IPS-20b (cell line): ENCODE results near the gene CHD5.

Experiments
- H3K27ac ChIP-seq: one replicate; pipeline ENCODE4 v1.5.1; 2013; ENCODE audit warnings: low read length
- H3K27me3 ChIP-seq: 2 replicates; pipeline ENCODE4 v1.6.1; 2013; ENCODE audit warnings: mild to moderate bottlenecking, low read length, inconsistent platforms; ENCODE audit not compliant: insufficient read depth
- H3K36me3 ChIP-seq: 2 replicates; pipeline ENCODE4 v1.6.1; 2013; ENCODE audit warnings: low read depth, mild to moderate bottlenecking, inconsistent platforms, low read length, moderate library complexity; ENCODE audit not compliant: insufficient read depth
- H3K4me1 ChIP-seq: 2 replicates; pipeline ENCODE4 v1.6.1; 2013; ENCODE audit warnings: mild to moderate bottlenecking, control low read depth, inconsistent platforms, low read length, moderate library complexity; ENCODE audit not compliant: insufficient read depth
- H3K4me3 ChIP-seq: 2 replicates; pipeline ENCODE4 v1.5.1; 2013; ENCODE audit warnings: mild to moderate bottlenecking, low read length, inconsistent platforms
- H3K9ac ChIP-seq: 2 replicates; pipeline ENCODE4 v1.6.1; 2013; ENCODE audit warnings: low read depth, mild to moderate bottlenecking, inconsistent platforms, low read length, moderate library complexity
- H3K9me3 ChIP-seq: 2 replicates; pipeline ENCODE4 v1.6.1; 2013; ENCODE audit warnings: mild to moderate bottlenecking, low read depth, low read length, inconsistent platforms; ENCODE audit not compliant: insufficient read depth

Gene CHD5

GRCh38 chr1:6116137-6116536 lies 64.0 kb downstream of the CHD5 start:
- Histone ChIP-seq H3K27ac (no peak overlapping the region), H3K27me3 (no peaks in the 10 kb centered on the region), H3K4me1 (no peaks in the 10 kb centered on the region), H3K36me3 (no peaks in the 10 kb centered on the region), H3K9me3 (no peaks in the 10 kb centered on the region), H3K9ac (no peak overlapping the region), H3K4me3 (no peak overlapping the region)

- no peak overlapping the region for H3K4me3 ChIP-seq
- no peak overlapping the region for H3K27ac ChIP-seq
- H3K9ac ChIP-seq = no peak overlapping the region
- H3K36me3 ChIP-seq = no peaks in the 10 kb centered on the region
- no peaks in the 10 kb centered on the region; the same call in 1 of the 2 replicates for H3K4me1 ChIP-seq
- H3K27me3 ChIP-seq = peaks cover 5% of the 10 kb centered on the region
- no peaks in the 10 kb centered on the region for H3K9me3 ChIP-seq
Observed at GRCh38 chr1:6113745-6114144, 66.4 kb downstream of the CHD5 start.

DNA sequence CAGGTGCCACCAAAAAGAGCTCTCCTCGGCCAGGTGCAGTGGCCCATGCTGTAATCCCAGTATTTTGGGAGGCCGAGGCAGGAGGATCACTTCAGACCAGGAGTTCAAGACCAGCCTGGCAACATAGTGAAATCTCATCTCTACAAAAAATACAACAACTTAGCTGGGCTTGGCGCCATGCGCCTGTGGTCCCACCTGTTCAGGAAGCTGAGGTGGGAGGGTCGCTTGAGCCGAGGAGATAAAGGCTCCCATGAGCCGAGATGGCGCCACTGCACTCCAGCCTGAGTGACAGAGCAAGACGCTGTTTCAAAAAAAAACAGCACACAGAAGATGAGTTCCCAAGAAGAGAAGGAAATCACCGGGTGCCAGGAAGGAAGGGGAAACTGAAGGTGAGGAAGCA lies 67.0 kb downstream of the CHD5 start:
- Histone ChIP-seq H3K27me3 (peaks cover 5% of the 10 kb centered on the region), H3K9me3 (no peaks in the 10 kb centered on the region), H3K4me3 (no peak overlapping the region), H3K9ac (no peak overlapping the region), H3K4me1 (no peaks in the 10 kb centered on the region; the same call in 1 of the 2 replicates), H3K27ac (no peak overlapping the region), H3K36me3 (no peaks in the 10 kb centered on the region)

- Histone ChIP-seq H3K9me3 (no peaks in the 10 kb centered on the region), H3K9ac (no peak overlapping the region), H3K27ac (no peak overlapping the region), H3K4me1 (no peaks in the 10 kb centered on the region; the same call in 1 of the 2 replicates), H3K36me3 (no peaks in the 10 kb centered on the region), H3K27me3 (peaks cover 5% of the 10 kb centered on the region), H3K4me3 (no peak overlapping the region)
Observed at GRCh38 chr1:6112690-6113005, 67.5 kb downstream of the CHD5 start.

- H3K4me3 ChIP-seq = no peak overlapping the region
- no peaks in the 10 kb centered on the region for H3K9me3 ChIP-seq
- H3K4me1 ChIP-seq = no peaks in the 10 kb centered on the region; the same call in 1 of the 2 replicates
- no peaks in the 10 kb centered on the region for H3K36me3 ChIP-seq
- no peak overlapping the region for H3K9ac ChIP-seq
- H3K27me3 ChIP-seq = peaks cover 5% of the 10 kb centered on the region
- no peak overlapping the region for H3K27ac ChIP-seq
Observed at GRCh38 chr1:6111991-6112689, 68.0 kb downstream of the CHD5 start.

GRCh38 chr1:6111571-6111970 lies 68.5 kb downstream of the CHD5 start:
- H3K27me3 ChIP-seq = peaks cover 5% of the 10 kb centered on the region
- H3K27ac ChIP-seq = no peak overlapping the region
- H3K9me3 ChIP-seq = no peaks in the 10 kb centered on the region

DNA sequence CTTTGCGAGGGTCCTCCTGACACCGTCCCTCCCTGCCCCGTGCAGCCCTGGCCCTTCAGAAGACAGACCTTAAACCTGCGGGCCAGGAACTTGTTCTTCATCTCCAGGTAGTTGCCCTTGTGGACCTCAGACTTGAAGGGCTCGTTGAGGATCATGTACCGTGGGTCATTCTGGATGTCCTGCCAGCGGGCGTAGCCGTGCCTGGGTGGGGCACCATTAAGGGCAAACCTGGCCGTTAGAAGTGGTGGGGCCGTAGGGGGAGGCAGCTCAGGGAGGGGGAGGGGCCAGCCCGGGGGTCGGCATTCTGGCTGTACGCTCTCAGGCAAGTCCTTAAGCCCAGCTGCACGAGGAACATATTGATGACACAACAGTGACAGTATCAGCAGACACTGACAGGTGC lies 69.8 kb downstream of the CHD5 start:
- Histone ChIP-seq H3K4me1 (no peaks in the 10 kb centered on the region; the same call in 1 of the 2 replicates), H3K27me3 (peaks cover 5% of the 10 kb centered on the region), H3K9ac (no peak overlapping the region), H3K4me3 (no peak overlapping the region), H3K9me3 (no peaks in the 10 kb centered on the region), H3K27ac (no peak overlapping the region), H3K36me3 (no peaks in the 10 kb centered on the region)

More at GRCh38 chr1:6111571-6111970, 68.5 kb downstream of the CHD5 start:
- H3K9ac ChIP-seq = no peak overlapping the region
- H3K36me3 ChIP-seq = no peaks in the 10 kb centered on the region
- H3K4me3 ChIP-seq = no peak overlapping the region
- no peaks in the 10 kb centered on the region; the same call in 1 of the 2 replicates for H3K4me1 ChIP-seq

GRCh38 chr1:6109688-6110087 lies 70.4 kb downstream of the CHD5 start:
- H3K4me3 ChIP-seq = no peak overlapping the region
- H3K27me3 ChIP-seq = peaks cover 5% of the 10 kb centered on the region
- H3K36me3 ChIP-seq = no peaks in the 10 kb centered on the region
- H3K27ac ChIP-seq = no peak overlapping the region
- H3K9ac ChIP-seq = no peak overlapping the region
- no peaks in the 10 kb centered on the region for H3K9me3 ChIP-seq
- H3K4me1 ChIP-seq = no peaks in the 10 kb centered on the region; the same call in 1 of the 2 replicates

- H3K4me3 ChIP-seq = no peak overlapping the region
- no peaks in the 10 kb centered on the region for H3K9me3 ChIP-seq
- no peak overlapping the region for H3K27ac ChIP-seq
- no peaks in the 10 kb centered on the region; the same call in 1 of the 2 replicates for H3K4me1 ChIP-seq
- no peaks in the 10 kb centered on the region for H3K36me3 ChIP-seq
- H3K27me3 ChIP-seq = peaks cover 5% of the 10 kb centered on the region
- no peak overlapping the region for H3K9ac ChIP-seq
Observed at GRCh38 chr1:6108937-6109614, 71.0 kb downstream of the CHD5 start.

DNA sequence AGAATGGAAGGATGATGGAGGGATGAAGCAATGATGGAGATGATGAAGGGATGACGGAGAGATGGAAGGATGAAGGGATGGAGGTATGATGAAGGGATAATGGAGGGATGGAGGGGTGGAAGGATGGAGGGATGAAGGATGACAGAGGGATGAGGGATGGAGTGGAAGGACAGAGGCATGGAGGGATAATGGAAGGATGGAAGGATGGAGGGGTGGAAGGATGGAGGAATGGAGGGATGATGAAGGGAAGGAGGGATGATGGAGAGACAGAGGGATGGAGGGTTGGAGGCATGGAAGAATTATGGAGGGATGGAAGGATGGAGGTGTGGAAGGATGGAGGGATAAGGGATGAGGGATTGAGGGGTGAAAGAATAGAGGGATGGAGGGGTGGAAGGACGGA lies 71.6 kb downstream of the CHD5 start:
- no peaks in the 10 kb centered on the region for H3K36me3 ChIP-seq
- no peak overlapping the region for H3K27ac ChIP-seq
- H3K4me3 ChIP-seq = no peak overlapping the region
- H3K9me3 ChIP-seq = no peaks in the 10 kb centered on the region
- no peaks in the 10 kb centered on the region; the same call in 1 of the 2 replicates for H3K4me1 ChIP-seq
- peaks cover 5% of the 10 kb centered on the region for H3K27me3 ChIP-seq
- H3K9ac ChIP-seq = no peak overlapping the region

- Histone ChIP-seq H3K27ac (no peak overlapping the region), H3K9ac (no peak overlapping the region), H3K36me3 (no peaks in the 10 kb centered on the region), H3K9me3 (no peaks in the 10 kb centered on the region), H3K4me3 (no peak overlapping the region), H3K4me1 (no peaks in the 10 kb centered on the region; the same call in 1 of the 2 replicates), H3K27me3 (peaks cover 5% of the 10 kb centered on the region)
Observed at GRCh38 chr1:6107409-6108356, 72.4 kb downstream of the CHD5 start.
